DOHH2 (cell line): ENCODE data around the gene EPSTI1.

Source experiments
- EZH2phosphoT487 ChIP-seq: fragments of 200-600 bp; sonication (generic); IDR thresholded peaks from 2 replicates; pipeline ENCODE4 v1.6.1; 2017; ENCODE audit warnings: borderline replicate concordance, mild to moderate bottlenecking, antibody characterized with exemption, low read length, moderate library complexity, mixed read lengths
- TF ChIP-seq, protein P1 (sequence below): fragments of 200-600 bp; sonication (generic); IDR thresholded peaks from one replicate; pipeline ENCODE4 v1.5.1; 2014; ENCODE audit warnings: antibody characterized with exemption, mild to moderate bottlenecking, low read depth, low read length; ENCODE audit not compliant: poor library complexity, severe bottlenecking

DNA sequence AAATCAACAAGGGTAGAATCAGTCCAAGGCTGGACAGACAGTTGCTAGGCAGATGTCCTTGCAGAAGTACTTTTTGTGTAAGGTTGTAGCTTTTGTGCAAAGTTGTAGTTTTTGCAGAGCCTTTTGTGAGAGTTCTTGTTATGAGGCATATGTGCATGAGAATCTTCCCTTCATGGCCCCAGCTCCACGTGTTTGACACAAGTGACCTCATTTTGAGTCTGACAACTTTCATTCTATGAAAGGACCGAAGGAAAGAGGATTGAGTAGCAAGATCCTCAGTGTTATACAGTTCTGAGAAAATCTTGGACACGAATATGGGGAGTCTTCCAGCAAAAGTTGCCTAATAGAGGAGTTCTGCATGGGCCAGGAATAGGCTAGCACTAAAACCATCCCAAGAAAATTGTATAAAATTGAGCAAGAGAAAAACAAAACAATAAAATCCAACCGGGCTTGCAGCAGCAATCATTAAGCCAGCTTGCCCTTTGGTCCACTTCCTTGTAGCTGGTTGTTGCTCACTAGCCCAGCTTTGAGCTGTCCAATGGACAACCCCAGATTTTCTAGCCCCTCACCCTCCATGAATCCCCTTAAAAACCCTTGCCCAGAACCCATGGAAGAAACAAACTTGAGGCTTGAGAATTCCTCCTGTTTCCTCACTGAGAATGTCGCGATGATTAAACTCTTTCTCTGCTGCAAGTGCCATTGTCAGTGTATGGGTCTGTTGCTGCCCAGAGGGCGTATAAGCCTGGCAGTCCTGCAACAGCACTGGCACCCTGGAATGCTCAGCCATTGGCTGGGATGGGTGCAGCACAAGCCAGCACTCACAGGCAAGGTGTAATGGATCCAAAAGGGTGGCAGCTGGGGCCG lies 6.5 kb downstream of the EPSTI1 start:
- TF ChIP-seq, protein P1, sequence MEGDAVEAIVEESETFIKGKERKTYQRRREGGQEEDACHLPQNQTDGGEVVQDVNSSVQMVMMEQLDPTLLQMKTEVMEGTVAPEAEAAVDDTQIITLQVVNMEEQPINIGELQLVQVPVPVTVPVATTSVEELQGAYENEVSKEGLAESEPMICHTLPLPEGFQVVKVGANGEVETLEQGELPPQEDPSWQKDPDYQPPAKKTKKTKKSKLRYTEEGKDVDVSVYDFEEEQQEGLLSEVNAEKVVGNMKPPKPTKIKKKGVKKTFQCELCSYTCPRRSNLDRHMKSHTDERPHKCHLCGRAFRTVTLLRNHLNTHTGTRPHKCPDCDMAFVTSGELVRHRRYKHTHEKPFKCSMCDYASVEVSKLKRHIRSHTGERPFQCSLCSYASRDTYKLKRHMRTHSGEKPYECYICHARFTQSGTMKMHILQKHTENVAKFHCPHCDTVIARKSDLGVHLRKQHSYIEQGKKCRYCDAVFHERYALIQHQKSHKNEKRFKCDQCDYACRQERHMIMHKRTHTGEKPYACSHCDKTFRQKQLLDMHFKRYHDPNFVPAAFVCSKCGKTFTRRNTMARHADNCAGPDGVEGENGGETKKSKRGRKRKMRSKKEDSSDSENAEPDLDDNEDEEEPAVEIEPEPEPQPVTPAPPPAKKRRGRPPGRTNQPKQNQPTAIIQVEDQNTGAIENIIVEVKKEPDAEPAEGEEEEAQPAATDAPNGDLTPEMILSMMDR: no peak
- TF ChIP-seq EZH2phosphoT487: no peak
